Measurements from ENCODE around the gene TRPM4. TPM values are rescaled to one million over a fixed set of nuclear protein-coding genes. Genes with fewer than 3 reads are reported as not detected.
"Not testable (repeated sequence)": the region's sequence is repeated elsewhere in the genome, so short reads cannot be mapped to it uniquely, and the experiment has no call there.

The TRPM4 gene
- total RNA-seq, 1 donor, result 15.0 TPM

GRCh38 chr19:49135686-49136085 lies 21.9 kb upstream of the TRPM4 start:
- DNase-seq (ENCODE audit: low read depth), result no peak
- TF ChIP-seq CTCF (IDR thresholded peaks at IDR 0.05; ENCODE audit: insufficient read depth, low read length), result no peak
- H3K4me3 ChIP-seq (ENCODE audit: low read depth, low read length), result no peak overlapping the region

GRCh38 chr19:49136771-49137171 lies 20.8 kb upstream of the TRPM4 start:
- no peak for TF ChIP-seq CTCF (IDR thresholded peaks at IDR 0.05; ENCODE audit: insufficient read depth, low read length)
- no peak overlapping the region for H3K4me3 ChIP-seq (ENCODE audit: low read depth, low read length)
- peak; percentile 50 for DNase-seq (ENCODE audit: low read depth)

GRCh38 chr19:49140951-49141350 lies 16.6 kb upstream of the TRPM4 start:
- H3K4me3 ChIP-seq (ENCODE audit: low read depth, low read length), result no peak overlapping the region
- no peak for TF ChIP-seq CTCF (IDR thresholded peaks at IDR 0.05; ENCODE audit: insufficient read depth, low read length)
- no peak for DNase-seq (ENCODE audit: low read depth)

- DNase-seq (ENCODE audit: low read depth), result no peak
- H3K4me3 ChIP-seq (ENCODE audit: low read depth, low read length), result no peak overlapping the region
Observed at GRCh38 chr19:49141352-49141751, 16.2 kb upstream of the TRPM4 start.

GRCh38 chr19:49142866-49143335 lies 14.7 kb upstream of the TRPM4 start:
- no peak for TF ChIP-seq CTCF (IDR thresholded peaks at IDR 0.05; ENCODE audit: insufficient read depth, low read length)
- DNase-seq (ENCODE audit: low read depth), result peak; percentile 87
- peak overlapping the region; percentile 93 for H3K4me3 ChIP-seq (ENCODE audit: low read depth, low read length)

More at GRCh38 chr19:49141352-49141751, 16.2 kb upstream of the TRPM4 start:
- TF ChIP-seq CTCF (IDR thresholded peaks at IDR 0.05; ENCODE audit: insufficient read depth, low read length), result no peak

GRCh38 chr19:49145573-49146407 lies 11.8 kb upstream of the TRPM4 start:
- DNase-seq (ENCODE audit: low read depth), result peak; percentile 81
- H3K4me3 ChIP-seq (ENCODE audit: low read depth, low read length), result peak overlapping the region; percentile 52
- TF ChIP-seq CTCF (IDR thresholded peaks at IDR 0.05; ENCODE audit: insufficient read depth, low read length), result peak; percentile 94

GRCh38 chr19:49146408-49146770 lies 11.2 kb upstream of the TRPM4 start:
- DNase-seq (ENCODE audit: low read depth), result not testable (repeated sequence)
- peak overlapping the region; percentile 52 for H3K4me3 ChIP-seq (ENCODE audit: low read depth, low read length)

All from fibroblast of the aortic adventitia (primary cell).